Measurements from ENCODE around the gene S100A1.

Gene S100A1

DNA sequence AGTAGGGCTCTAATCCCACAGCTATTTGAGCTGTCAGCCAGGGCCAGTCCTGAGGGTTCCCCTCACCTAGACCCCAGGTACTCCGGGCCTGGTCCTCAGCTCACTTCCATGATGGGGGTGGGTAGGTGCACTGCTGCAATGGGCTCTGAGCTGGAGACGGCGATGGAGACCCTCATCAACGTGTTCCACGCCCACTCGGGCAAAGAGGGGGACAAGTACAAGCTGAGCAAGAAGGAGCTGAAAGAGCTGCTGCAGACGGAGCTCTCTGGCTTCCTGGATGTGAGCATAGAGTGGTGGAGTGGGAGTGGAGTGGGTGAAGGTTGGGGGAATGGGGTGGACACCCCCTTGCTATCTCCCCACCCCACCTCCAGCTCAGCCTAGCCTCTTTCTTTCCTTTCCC lies 2.1 kb downstream of the S100A1 start:
- Histone ChIP-seq H3K4me1 (ENCODE audit: insufficient read depth, poor library complexity, severe bottlenecking) (peaks cover 6% of the 10 kb centered on the region), H3K9me3 (ENCODE audit: severe bottlenecking) (no peaks in the 10 kb centered on the region), H3K4me3 (ENCODE audit: severe bottlenecking) (no peak overlapping the region), H3K27ac (ENCODE audit: poor library complexity, severe bottlenecking) (no peak overlapping the region), H3K27me3 (ENCODE audit: insufficient read depth, poor library complexity, severe bottlenecking) (no peaks in the 10 kb centered on the region), H3K36me3 (ENCODE audit: low read depth) (peaks cover 11% of the 10 kb centered on the region)
- ATAC-seq (ENCODE audit: low read depth) (no peak), DNase-seq (ENCODE audit: low spot score) (no peak)
- TF ChIP-seq, protein P1, sequence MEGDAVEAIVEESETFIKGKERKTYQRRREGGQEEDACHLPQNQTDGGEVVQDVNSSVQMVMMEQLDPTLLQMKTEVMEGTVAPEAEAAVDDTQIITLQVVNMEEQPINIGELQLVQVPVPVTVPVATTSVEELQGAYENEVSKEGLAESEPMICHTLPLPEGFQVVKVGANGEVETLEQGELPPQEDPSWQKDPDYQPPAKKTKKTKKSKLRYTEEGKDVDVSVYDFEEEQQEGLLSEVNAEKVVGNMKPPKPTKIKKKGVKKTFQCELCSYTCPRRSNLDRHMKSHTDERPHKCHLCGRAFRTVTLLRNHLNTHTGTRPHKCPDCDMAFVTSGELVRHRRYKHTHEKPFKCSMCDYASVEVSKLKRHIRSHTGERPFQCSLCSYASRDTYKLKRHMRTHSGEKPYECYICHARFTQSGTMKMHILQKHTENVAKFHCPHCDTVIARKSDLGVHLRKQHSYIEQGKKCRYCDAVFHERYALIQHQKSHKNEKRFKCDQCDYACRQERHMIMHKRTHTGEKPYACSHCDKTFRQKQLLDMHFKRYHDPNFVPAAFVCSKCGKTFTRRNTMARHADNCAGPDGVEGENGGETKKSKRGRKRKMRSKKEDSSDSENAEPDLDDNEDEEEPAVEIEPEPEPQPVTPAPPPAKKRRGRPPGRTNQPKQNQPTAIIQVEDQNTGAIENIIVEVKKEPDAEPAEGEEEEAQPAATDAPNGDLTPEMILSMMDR (IDR thresholded peaks at IDR 0.05; ENCODE audit: poor library complexity, severe bottlenecking): no peak

DNA sequence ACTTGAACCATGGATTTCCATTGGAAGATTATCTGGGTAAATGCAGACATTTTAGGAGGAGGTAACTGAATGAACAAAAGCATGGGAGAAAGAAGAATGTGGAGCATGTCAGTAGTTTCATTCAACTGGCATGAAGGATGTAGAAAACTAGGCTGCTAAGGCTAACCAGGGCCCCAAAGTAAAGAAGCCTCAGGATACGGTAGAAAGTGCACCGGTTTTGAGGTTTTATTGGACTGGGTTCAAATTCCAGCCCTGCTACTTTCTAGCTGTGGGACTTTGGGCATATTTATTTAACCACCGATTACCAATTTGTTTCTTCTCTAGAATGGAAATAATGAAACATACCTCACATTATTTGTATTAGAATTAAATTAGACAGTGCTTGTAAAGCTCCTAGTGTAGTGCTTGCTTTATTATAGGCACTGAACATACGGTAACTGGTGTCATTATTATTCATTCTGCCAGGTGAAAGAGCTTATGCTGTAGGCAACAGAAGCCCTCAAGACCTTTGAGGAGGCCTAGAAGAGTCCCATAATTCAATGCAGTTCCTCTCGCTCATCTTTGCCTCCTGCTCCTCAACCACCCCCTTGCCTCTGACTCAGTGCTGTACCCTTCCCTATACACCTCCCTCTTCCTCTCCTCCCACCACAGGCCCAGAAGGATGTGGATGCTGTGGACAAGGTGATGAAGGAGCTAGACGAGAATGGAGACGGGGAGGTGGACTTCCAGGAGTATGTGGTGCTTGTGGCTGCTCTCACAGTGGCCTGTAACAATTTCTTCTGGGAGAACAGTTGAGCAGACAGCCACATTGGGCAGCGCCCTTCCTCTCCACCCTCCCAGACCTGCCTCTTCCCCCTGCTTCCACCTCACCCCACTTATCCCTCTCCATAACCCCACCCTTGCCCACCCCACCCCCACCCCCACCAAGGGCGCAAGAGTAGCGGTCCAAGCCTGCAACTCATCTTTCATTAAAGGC lies 3.1 kb downstream of the S100A1 start:
- Histone ChIP-seq H3K4me3 (ENCODE audit: severe bottlenecking) (no peak overlapping the region), H3K4me1 (ENCODE audit: insufficient read depth, poor library complexity, severe bottlenecking) (peaks cover under 1% of the 10 kb centered on the region), H3K27ac (ENCODE audit: poor library complexity, severe bottlenecking) (no peak overlapping the region), H3K36me3 (ENCODE audit: low read depth) (peaks cover 17% of the 10 kb centered on the region), H3K9me3 (ENCODE audit: severe bottlenecking) (no peaks in the 10 kb centered on the region), H3K27me3 (ENCODE audit: insufficient read depth, poor library complexity, severe bottlenecking) (no peaks in the 10 kb centered on the region)
- TF ChIP-seq, protein P1 (IDR thresholded peaks at IDR 0.05; ENCODE audit: poor library complexity, severe bottlenecking): no peak
- DNase-seq (ENCODE audit: low spot score) (no peak), ATAC-seq (ENCODE audit: low read depth) (no peak)

DNA sequence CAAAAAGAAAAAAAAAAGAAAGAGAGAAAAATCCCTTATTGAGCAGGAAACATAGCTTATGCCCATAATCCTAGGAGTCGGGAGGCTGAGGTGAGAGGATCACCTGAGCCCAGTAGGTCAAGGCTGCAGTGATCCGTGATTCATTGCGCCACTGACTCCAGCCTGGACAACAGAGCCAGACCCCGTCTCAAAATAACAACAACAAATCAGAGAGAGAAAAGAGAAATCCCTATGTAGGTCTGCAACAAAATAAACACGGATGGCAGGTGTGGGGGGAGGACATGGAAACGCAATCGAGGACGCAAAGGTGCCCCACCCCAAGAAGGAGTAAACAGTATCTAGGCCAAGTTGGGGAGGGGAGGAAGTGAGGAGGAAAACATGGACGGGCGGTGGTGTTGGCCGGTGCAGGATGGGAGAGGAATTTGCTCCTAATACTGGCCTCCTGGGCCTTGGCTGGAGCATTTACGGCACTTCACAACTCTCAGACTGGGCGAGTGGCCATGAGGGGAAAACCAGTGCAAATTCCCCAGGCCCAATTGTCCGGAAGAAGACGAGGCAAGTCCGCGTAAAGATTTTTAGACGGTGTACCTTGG lies 5.0 kb downstream of the S100A1 start:
- peak overlapping the region; percentile 90 for H3K4me3 ChIP-seq (ENCODE audit: severe bottlenecking)
- H3K27ac ChIP-seq (ENCODE audit: poor library complexity, severe bottlenecking): peak overlapping the region; percentile 91

DNA sequence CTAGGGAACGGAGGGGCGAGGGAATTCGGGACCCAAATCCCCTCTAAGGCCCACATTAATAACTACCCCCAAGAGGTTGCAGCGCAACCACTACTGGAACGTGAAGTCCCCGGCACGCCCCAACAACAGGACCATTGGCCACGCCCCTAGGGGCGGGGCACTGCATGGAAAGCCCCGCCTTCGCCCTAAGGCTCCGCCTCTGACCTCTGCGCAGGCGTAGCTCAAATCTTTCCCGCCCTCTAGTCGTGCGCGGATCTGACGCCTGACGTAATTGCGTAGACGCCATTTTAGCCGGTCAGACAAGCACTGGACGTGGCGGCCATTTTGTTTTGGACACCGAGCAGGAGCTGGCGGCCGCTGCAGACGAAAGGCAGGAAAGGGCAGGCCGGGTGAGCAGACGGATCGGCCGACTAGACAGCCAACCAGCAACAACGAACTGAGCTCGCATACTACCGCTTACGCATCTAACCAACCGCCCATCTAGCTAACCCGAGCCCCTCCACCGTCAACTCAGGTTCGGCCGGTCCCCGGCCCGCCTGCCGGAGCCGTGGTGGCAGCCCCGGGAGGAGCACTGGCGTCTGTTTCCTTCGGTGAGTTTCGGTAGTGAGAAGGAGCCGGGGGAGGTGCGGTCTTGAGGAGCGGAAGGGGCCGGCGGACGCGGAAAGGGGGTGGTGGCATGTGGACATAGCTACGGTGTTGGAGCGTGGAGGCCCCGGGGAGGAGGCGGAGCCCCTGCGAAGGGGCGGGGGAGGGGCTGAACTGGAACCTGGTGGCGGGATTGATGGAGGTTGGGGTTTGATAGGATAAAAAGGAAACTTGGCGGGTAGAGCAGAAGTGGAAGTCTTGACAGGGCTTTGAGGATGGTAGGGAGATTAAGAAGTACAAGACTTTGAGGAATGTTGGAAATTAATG lies 5.8 kb downstream of the S100A1 start, which contains the start of gene CHTOP:
TSS of gene CHTOP (plus strand) at position 313 of the 912 bp plus-strand sequence. CDS start 2,523 bp downstream, outside the sequence.
- peak; percentile 98 for DNase-seq (ENCODE audit: low spot score)

More for the DNA sequence above, 5.0 kb downstream of the S100A1 start:
- no peak for DNase-seq (ENCODE audit: low spot score)
- no peaks in the 10 kb centered on the region for H3K27me3 ChIP-seq (ENCODE audit: insufficient read depth, poor library complexity, severe bottlenecking)
- H3K36me3 ChIP-seq (ENCODE audit: low read depth): peaks cover 36% of the 10 kb centered on the region
- no peak for ATAC-seq (ENCODE audit: low read depth)
- no peaks in the 10 kb centered on the region for H3K4me1 ChIP-seq (ENCODE audit: insufficient read depth, poor library complexity, severe bottlenecking)
- TF ChIP-seq, protein P1 (IDR thresholded peaks at IDR 0.05; ENCODE audit: poor library complexity, severe bottlenecking): no peak
- H3K9me3 ChIP-seq (ENCODE audit: severe bottlenecking): no peaks in the 10 kb centered on the region

More for the DNA sequence above, 5.8 kb downstream of the S100A1 start, which contains the start of gene CHTOP:
- no peaks in the 10 kb centered on the region for H3K9me3 ChIP-seq (ENCODE audit: severe bottlenecking)
- ATAC-seq (ENCODE audit: low read depth): peak; percentile 87
- peak within 1 kb of the TSS; percentile 91 for H3K27ac ChIP-seq (ENCODE audit: poor library complexity, severe bottlenecking)
- TF ChIP-seq, protein P1 (IDR thresholded peaks at IDR 0.05; ENCODE audit: poor library complexity, severe bottlenecking): no peak
- peak within 1 kb of the TSS; percentile 90 for H3K4me3 ChIP-seq (ENCODE audit: severe bottlenecking)
- no peaks in the 10 kb centered on the region for H3K27me3 ChIP-seq (ENCODE audit: insufficient read depth, poor library complexity, severe bottlenecking)
- H3K36me3 ChIP-seq (ENCODE audit: low read depth): peaks cover 43% of the 10 kb centered on the region
- no peaks in the 10 kb centered on the region for H3K4me1 ChIP-seq (ENCODE audit: insufficient read depth, poor library complexity, severe bottlenecking)
